Activated CD4-positive, alpha-beta T cell treated with anti-CD3 and anti-CD28 coated beads, Interleukin-2, amount 10 ng/mL, durations not matched to agents 7 days and 5 days (primary cell): ENCODE data around the gene KDM5B. TPM values are rescaled to one million over a fixed set of nuclear protein-coding genes. Genes with fewer than 3 reads are reported as not detected.

ENCODE experiments used
- CTCF ChIA-PET: fragments of 350-600 bp; sonication (Branson Sonifier 250); formaldehyde crosslinking; loops from one replicate; lab custom pipeline; 2021; ENCODE audit warnings: antibody characterized with exemption; lab: Charles Lee
- POLR2A ChIA-PET: fragments of 350-600 bp; sonication (Branson Sonifier 250); formaldehyde crosslinking; loops from one replicate; lab custom pipeline; 2021; ENCODE audit warnings: antibody characterized with exemption; lab: Charles Lee
- DNase-seq: peaks from one replicate; pipeline ENCODE4 v3.0.0-alpha.2; 2020
- H3K27ac Mint-ChIP-seq: one replicate; pipeline ENCODE4 v1.8.0; 2021; ENCODE audit warnings: mild to moderate bottlenecking, moderate library complexity, mixed read lengths
- H3K27me3 Mint-ChIP-seq: one replicate; pipeline ENCODE4 v1.8.0; 2021; ENCODE audit warnings: mixed read lengths
- H3K36me3 Mint-ChIP-seq: one replicate; pipeline ENCODE4 v1.8.0; 2021; ENCODE audit warnings: low read depth, mixed read lengths
- H3K4me1 Mint-ChIP-seq: one replicate; pipeline ENCODE4 v1.8.0; 2021; ENCODE audit warnings: mixed read lengths
- H3K4me3 Mint-ChIP-seq: one replicate; pipeline ENCODE4 v1.8.0; 2021; ENCODE audit warnings: mild to moderate bottlenecking, moderate library complexity, mixed read lengths
- H3K9me3 Mint-ChIP-seq: one replicate; pipeline ENCODE4 v1.8.0; 2021; ENCODE audit warnings: mixed read lengths
- total RNA-seq, 2 experiments: library from RNA; stranded (reverse); gene quantifications; one replicate each; pipeline ENCODE4 v1.2.3, GENCODE V29; 2021

Gene KDM5B
- total RNA-seq: 10 to 100 TPM; 32.0 to 39.8 TPM

DNA sequence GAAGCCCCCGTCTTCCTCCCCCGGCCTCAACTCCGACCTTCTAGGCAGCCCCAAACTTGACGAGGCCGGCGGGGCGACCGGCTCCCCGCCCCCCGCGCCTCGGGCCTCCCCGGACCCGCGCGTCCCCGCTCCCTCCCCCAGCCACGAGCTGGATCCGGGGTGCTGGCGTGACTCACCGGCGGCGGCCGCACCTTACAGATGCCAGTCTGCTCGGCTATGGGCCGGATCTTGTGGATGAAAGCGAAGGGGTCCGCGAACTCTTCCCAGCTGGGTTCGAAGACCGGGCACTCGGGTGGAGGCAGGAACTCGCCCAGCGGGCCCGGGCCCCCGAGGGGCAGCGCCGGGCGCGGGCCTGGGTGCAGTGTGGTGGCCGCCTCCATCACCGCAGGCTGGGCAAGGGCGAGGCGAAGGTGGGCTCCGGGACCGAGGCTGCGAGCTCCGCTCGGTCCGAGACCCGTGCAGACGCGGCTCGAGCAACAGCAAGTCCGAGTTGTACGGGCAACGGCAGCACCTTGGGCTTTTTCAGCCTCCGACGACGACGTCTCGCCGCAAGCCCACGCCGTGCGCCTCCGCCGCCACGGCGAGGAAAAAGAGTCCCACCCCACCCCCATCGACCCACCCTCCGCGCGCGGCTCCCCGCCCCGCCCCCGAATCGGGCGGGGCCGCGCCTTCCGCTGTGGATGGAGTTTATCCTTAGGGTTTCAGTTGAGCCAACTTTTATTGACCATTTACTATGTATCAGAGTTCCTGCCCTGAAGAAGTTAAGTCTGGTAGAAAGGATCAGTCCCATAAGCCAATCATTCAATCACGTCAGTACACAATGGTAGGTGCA, at the start of gene KDM5B:
TSS of gene KDM5B (minus strand) at position 496 of the 832 bp plus-strand sequence. CDS start at position 380, 116 bp downstream.
- Mint-ChIP-seq H3K27ac (peak within 1 kb of the TSS; percentile 81), H3K4me3 (peak within 1 kb of the TSS; percentile 72), H3K36me3 (peaks cover 3% of the 10 kb centered on the region), H3K4me1 (peaks cover 57% of the 10 kb centered on the region), H3K27me3 (peaks cover 23% of the 10 kb centered on the region), H3K9me3 (no peaks in the 10 kb centered on the region)
- ChIA-PET CTCF (interaction anchor here (0.6 kb wide), 1 partner anchor 20 kb away, joined by 3 read pairs; no protein-coding TSS in a partner anchor), POLR2A (interaction anchor here (0.6 kb wide), 1 partner anchor 79 kb away, joined by 8 read pairs; no protein-coding TSS in a partner anchor)
- DNase-seq: peak; percentile 64

DNA sequence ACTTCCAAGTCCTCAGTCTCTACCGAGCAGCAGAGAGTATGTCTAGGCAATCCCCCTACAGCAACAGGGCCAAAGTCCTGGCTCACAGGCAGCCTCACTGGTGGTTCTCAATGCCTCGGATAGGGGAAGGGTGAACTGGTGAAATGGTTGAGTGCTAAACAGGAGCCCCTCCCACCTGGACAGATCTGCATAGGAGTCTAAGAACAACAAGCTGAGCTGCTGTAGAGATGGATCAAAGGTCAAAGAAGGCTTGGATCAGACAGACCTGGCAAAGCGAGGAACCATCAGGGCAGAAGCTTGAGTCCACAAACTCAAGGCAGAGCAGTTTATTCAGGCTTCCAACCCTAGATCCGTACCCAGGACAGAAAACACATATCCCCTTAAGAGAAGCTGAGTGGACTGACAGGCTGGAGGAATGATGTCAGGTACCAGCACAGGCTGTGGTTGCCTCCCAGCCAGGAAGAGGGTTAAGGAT, 49.0 kb upstream of the KDM5B start:
- Mint-ChIP-seq H3K27ac (no peak overlapping the region), H3K36me3 (no peaks in the 10 kb centered on the region), H3K9me3 (no peaks in the 10 kb centered on the region), H3K4me3 (no peak overlapping the region), H3K27me3 (peaks cover 24% of the 10 kb centered on the region), H3K4me1 (peaks cover 17% of the 10 kb centered on the region)
- POLR2A ChIA-PET: no interaction called here
- no peak for DNase-seq
- CTCF ChIA-PET: interaction anchor here (0.9 kb wide), 1 partner anchor 9 kb away, joined by 3 read pairs; no protein-coding TSS in a partner anchor

- H3K9me3 Mint-ChIP-seq: no peaks in the 10 kb centered on the region
- H3K27ac Mint-ChIP-seq: no peak overlapping the region
- ChIA-PET CTCF (no interaction called here), POLR2A (no interaction called here)
- H3K27me3 Mint-ChIP-seq: peaks cover 12% of the 10 kb centered on the region
- no peak overlapping the region for H3K4me3 Mint-ChIP-seq
- DNase-seq: no peak
- H3K4me1 Mint-ChIP-seq: peaks cover 8% of the 10 kb centered on the region
- no peaks in the 10 kb centered on the region for H3K36me3 Mint-ChIP-seq
These were observed 47.8 kb upstream of the KDM5B start for GRCh38 chr1:202856014-202856413.

- POLR2A ChIA-PET: no interaction called here
- CTCF ChIA-PET: interaction anchor here (1.3 to 1.7 kb wide), 3 partner anchors 44 to 109 kb away, joined by 3 read pairs; partner anchors contain the start of gene PCAT6
- Mint-ChIP-seq H3K9me3 (no peaks in the 10 kb centered on the region), H3K4me3 (no peak overlapping the region), H3K36me3 (no peaks in the 10 kb centered on the region), H3K4me1 (peaks cover 4% of the 10 kb centered on the region), H3K27ac (no peak overlapping the region), H3K27me3 (peaks cover 3% of the 10 kb centered on the region)
- DNase-seq: no peak
These were observed 46.6 kb upstream of the KDM5B start for GRCh38 chr1:202854787-202855186.

DNA sequence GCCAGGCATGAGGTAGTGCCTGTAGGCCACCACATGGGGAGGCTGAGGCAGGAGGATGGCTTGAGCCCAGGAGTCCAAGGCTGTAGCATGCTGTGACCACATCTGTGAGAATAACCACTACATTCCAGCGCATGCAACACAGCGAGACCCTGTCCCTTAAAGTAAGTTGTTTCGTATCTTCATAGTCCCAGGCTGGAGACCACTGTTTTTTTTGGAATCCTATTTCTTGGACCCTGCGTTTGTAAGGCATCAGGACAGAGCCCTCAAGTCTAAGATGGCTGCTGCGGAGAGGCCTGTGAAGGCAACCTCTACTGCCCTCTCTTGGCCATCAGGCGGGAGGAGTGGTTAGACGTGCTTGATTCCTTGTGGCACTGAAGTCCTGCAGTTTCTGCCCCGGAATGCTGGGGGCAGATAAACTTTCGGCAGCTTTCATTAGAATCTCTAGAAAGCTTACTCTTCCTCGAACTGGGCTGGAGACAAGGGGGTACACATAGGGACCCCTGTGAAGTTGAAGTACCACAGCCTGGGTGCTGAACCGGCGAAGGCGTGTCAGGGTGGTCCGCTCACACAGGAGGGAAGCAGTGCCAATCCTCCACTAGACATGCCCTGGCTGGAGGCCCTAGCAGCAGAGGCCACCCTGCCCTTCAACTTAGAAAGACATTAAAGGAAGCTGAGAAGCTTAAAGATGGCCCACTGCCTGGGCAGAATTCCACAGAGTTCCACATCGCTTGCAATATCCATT, 44.1 kb upstream of the KDM5B start:
- Mint-ChIP-seq H3K27ac (no peak overlapping the region), H3K4me1 (peaks cover 6% of the 10 kb centered on the region), H3K27me3 (no peaks in the 10 kb centered on the region), H3K4me3 (no peak overlapping the region), H3K9me3 (no peaks in the 10 kb centered on the region), H3K36me3 (no peaks in the 10 kb centered on the region)
- CTCF ChIA-PET: interaction anchor here (0.9 kb wide), 1 partner anchor 15 kb away, joined by 4 read pairs; no protein-coding TSS in a partner anchor
- POLR2A ChIA-PET: no interaction called here
- DNase-seq: peak; percentile 47

GRCh38 chr1:202850593-202851362, 42.6 kb upstream of the KDM5B start:
- Mint-ChIP-seq H3K27ac (no peak overlapping the region), H3K4me3 (no peak overlapping the region), H3K36me3 (no peaks in the 10 kb centered on the region), H3K4me1 (peaks cover 6% of the 10 kb centered on the region), H3K27me3 (no peaks in the 10 kb centered on the region), H3K9me3 (no peaks in the 10 kb centered on the region)
- CTCF ChIA-PET: interaction anchor here (0.8 to 1.0 kb wide), 2 partner anchors 41 to 126 kb away, joined by 3 read pairs; no protein-coding TSS in a partner anchor
- POLR2A ChIA-PET: no interaction called here
- DNase-seq: no peak

GRCh38 chr1:202848191-202848542, 39.9 kb upstream of the KDM5B start:
- H3K9me3 Mint-ChIP-seq: no peaks in the 10 kb centered on the region
- H3K36me3 Mint-ChIP-seq: no peaks in the 10 kb centered on the region
- no peak overlapping the region for H3K4me3 Mint-ChIP-seq
- no peak for DNase-seq
- no peak overlapping the region for H3K27ac Mint-ChIP-seq
- ChIA-PET CTCF (interaction anchor here (1.0 to 1.7 kb wide), 4 partner anchors 9 to 15 kb away, joined by 3 to 7 read pairs (median 3); no protein-coding TSS in a partner anchor), POLR2A (no interaction called here)
- H3K27me3 Mint-ChIP-seq: no peaks in the 10 kb centered on the region
- peaks cover 6% of the 10 kb centered on the region for H3K4me1 Mint-ChIP-seq

DNA sequence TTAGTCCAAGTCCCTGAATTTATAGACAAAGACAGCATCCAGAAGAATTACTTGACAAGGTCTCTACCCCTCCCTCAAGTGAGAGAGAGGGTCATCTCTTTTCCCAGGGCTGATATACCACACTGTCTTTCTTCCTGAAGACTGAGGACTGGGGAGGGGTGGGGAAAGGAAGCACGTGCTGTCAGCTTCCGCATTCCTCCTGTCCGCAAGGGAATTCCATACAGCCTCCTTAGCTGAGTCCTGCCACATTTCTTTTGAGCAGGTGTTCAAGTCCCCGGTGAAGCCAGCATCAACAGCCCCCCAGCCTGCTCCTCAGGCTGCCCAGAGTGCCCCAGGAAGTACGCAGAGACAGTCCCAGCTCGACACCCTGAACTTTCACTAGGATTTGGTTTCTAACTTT, 36.7 kb upstream of the KDM5B start:
- Mint-ChIP-seq H3K27ac (no peak overlapping the region), H3K9me3 (no peaks in the 10 kb centered on the region), H3K4me1 (peaks cover 6% of the 10 kb centered on the region), H3K36me3 (no peaks in the 10 kb centered on the region), H3K27me3 (no peaks in the 10 kb centered on the region), H3K4me3 (no peak overlapping the region)
- ChIA-PET CTCF (no interaction called here), POLR2A (no interaction called here)
- no peak for DNase-seq

- H3K27ac Mint-ChIP-seq: no peak overlapping the region
- ChIA-PET CTCF (no interaction called here), POLR2A (no interaction called here)
- no peaks in the 10 kb centered on the region for H3K36me3 Mint-ChIP-seq
- H3K27me3 Mint-ChIP-seq: no peaks in the 10 kb centered on the region
- no peak for DNase-seq
- peaks cover 6% of the 10 kb centered on the region for H3K4me1 Mint-ChIP-seq
- no peaks in the 10 kb centered on the region for H3K9me3 Mint-ChIP-seq
- H3K4me3 Mint-ChIP-seq: no peak overlapping the region
These were observed 36.0 kb upstream of the KDM5B start for GRCh38 chr1:202844259-202844658.

- Mint-ChIP-seq H3K9me3 (no peaks in the 10 kb centered on the region), H3K4me1 (peaks cover 5% of the 10 kb centered on the region), H3K4me3 (no peak overlapping the region), H3K36me3 (no peaks in the 10 kb centered on the region), H3K27me3 (no peaks in the 10 kb centered on the region), H3K27ac (no peak overlapping the region)
- POLR2A ChIA-PET: no interaction called here
- CTCF ChIA-PET: no interaction called here
- no peak for DNase-seq
These were observed 34.9 kb upstream of the KDM5B start for GRCh38 chr1:202843081-202843480.

- Mint-ChIP-seq H3K27me3 (peaks cover 2% of the 10 kb centered on the region), H3K36me3 (no peaks in the 10 kb centered on the region), H3K4me1 (peaks cover 49% of the 10 kb centered on the region), H3K27ac (no peak overlapping the region), H3K9me3 (no peaks in the 10 kb centered on the region), H3K4me3 (no peak overlapping the region)
- POLR2A ChIA-PET: no interaction called here
- CTCF ChIA-PET: interaction anchor here (1.5 kb wide), 1 partner anchor 15 kb away, joined by 4 read pairs; no protein-coding TSS in a partner anchor
- no peak for DNase-seq
These were observed 29.6 kb upstream of the KDM5B start for GRCh38 chr1:202837746-202838262.
